HuH-7 (cell line): ENCODE data around the gene SH2D3A.
"Not testable (repeated sequence)": the region's sequence is repeated elsewhere in the genome, so short reads cannot be mapped to it uniquely, and the experiment has no call there.

ENCODE experiments used
- DNase-seq: peaks from one replicate; pipeline ENCODE4 v3.0.0; 2011; ENCODE audit warnings: low spot score

Gene SH2D3A

GRCh38 chr19:6754653-6755463, 12.4 kb downstream of the SH2D3A start:
- DNase-seq = no peak

DNA sequence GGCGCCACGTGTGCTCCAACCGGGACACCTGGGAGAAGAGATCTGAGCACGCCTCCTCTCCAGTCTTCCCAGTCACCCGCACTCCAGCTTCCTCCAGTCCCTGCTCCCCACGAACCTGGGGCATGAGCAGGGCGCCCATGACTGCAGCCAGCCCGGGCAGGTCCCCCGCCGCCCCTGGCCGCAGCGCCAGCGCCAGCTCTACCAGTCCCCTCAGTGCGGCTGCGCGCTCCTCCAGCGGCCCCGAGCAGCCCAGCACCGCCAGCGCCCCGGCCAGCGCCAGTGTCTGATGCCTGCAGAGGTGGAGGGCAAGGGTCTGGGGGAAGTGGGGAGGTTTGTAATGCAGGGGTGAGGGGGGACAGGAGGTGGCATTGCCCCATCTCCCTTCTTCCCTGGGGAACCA, 13.1 kb downstream of the SH2D3A start:
- no peak for DNase-seq

DNA sequence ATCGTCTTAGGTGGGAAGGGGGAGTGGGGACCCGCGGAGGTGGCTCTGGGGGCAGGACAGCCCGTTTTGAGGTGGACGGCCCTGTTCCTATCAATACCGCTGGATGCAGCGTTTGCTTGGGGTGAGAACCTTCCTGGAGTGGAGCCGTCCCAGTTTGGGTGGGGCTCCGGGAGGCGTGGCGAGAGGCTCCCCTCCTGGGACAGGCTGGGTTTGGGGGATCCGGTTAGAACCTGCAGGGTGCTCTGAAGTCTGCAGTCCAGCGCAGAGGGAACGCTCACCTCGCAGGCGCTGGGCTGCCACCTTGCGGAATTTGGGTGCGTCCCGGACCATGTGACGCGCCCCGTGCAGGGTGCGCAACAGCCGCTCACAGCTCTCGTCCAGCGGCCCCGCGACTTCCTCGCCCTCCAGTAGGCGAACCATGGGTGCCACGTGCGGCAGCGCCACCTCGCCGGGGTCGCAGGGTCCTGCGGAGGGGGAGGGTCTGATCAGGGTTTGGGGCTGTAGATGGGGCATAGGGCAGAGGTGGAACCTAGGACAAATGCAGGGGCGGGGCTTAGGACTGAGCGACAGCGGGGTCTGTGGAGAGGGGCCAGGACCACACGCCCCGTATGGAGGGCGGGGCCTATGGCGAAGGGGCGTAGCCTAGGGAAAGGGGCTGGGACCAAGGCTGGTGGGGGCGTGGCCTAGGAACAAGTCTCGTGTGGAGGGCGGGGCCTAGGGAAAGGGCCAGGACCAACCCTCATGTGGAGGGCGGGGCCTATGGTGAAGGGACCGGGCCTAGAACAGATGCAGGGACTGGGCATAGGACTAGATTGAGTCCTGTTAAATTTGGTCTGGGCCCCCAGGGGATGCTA, 13.8 kb downstream of the SH2D3A start:
- peak; percentile 94 for DNase-seq

DNA sequence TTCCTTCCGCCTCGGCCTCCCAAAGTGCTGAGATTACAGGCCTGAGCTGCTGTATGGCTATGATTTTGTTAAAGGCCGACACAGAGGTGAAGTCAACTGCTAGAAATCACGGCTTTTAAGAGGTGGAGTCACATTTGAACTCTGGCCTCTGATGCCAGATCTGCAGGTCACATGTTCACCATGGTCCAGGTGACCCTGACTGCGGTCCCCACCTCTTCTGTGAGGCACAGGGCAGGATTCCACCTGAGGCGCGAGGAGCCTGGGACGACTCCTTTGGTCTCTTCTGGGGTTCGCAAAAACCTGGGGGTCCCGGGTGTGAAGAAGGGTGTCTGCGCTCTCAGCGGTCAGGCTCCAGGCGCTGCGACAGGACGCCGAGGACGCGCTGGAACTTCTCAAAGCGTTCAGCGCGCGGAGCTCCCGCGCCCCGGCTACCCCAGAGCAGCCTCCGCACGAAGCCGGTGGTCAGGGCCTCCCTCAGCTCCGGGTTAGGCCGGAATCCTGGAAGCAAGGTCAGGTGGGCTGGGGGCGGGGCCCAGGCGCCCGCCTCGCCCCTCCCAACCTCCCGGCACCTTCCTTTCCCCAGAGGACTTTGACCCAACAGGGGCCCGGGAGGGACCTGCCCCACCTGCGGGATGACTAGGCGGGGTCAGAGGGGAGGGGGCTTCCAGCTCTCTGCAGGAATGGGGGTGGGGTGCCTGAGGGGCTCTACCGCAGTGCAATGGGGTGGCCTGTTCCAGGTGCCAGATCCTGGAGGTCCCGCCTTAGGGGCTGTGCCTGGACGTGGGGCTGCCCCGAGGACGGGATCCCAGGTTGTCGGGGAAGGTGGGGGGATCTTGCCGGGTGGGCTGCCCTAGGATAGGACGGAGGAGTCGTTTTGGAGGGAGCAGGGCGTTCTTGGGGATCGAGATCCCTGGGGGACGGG, 14.7 kb downstream of the SH2D3A start:
- DNase-seq = peak; percentile 87

DNA sequence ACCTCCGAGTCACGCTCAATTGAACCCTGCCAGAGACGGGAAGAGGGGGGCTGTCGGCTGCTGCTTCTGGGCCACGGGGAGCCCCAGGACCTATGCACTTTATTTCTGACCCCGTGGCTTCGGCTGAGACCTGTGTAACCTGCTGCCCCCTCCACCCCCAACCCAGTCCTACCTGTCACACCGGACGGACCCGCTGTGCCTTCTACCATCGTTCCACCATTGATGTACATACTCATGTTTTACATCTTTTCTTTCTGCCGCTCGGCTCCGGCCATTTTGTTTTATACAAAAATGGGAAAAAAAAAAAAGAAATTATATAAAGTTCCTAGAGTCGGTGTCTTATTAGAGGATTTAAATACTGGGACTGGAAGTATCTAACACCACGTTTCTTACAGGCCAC, 16.0 kb downstream of the SH2D3A start:
- no peak for DNase-seq

GRCh38 chr19:6750062-6750461, 17.2 kb downstream of the SH2D3A start:
- no peak for DNase-seq

GRCh38 chr19:6748543-6748942, 18.7 kb downstream of the SH2D3A start:
- not testable (repeated sequence) for DNase-seq

- DNase-seq = no peak
Observed at GRCh38 chr19:6745965-6746364, 21.3 kb downstream of the SH2D3A start.

DNA sequence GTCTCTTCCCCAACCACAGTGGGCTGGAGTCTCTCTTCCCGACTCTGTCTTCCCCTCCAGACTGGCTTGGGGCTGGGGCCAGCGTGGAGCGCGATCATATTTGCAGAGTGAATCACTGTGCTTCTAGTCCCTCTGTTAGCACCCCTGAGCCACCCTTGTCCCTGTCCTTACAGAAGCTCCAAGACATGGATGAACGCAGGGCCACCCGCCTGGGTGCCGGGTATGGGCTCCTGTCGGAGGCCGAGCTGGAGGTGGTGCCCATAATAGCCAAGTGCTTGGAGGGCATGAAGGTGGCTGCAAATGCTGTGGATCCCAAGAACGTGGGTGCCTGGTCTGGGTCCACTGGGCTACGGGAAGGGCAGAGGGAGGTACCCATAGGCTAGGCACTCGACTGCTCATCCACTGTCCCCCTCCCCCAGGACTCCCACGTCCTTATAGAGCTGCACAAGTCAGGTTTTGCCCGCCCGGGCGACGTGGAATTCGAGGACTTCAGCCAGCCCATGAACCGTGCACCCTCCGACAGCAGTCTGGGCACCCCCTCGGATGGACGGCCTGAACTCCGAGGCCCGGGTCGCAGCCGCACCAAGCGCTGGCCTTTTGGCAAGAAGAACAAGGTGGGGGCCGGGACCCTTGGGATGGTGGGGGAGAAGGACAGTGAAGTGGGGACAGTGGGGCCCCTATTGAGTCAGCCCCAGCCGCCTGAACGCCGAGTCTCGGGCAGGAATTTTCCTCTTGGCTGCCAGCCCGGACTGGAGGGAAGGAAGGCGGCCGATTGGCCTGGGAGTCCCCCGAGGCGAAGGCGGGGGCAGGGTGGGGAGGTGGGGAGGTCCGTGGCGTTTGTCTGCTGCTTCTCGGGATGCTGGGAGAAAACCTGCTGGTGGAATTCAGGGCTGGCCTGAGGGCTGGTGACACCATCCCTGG, 22.6 kb downstream of the SH2D3A start:
- DNase-seq = no peak

- no peak for DNase-seq
Observed at GRCh38 chr19:6743714-6744380, 23.4 kb downstream of the SH2D3A start.

- DNase-seq = no peak
Observed at GRCh38 chr19:6743066-6743465, 24.2 kb downstream of the SH2D3A start.

GRCh38 chr19:6740589-6741343, 26.5 kb downstream of the SH2D3A start:
- DNase-seq = no peak

DNA sequence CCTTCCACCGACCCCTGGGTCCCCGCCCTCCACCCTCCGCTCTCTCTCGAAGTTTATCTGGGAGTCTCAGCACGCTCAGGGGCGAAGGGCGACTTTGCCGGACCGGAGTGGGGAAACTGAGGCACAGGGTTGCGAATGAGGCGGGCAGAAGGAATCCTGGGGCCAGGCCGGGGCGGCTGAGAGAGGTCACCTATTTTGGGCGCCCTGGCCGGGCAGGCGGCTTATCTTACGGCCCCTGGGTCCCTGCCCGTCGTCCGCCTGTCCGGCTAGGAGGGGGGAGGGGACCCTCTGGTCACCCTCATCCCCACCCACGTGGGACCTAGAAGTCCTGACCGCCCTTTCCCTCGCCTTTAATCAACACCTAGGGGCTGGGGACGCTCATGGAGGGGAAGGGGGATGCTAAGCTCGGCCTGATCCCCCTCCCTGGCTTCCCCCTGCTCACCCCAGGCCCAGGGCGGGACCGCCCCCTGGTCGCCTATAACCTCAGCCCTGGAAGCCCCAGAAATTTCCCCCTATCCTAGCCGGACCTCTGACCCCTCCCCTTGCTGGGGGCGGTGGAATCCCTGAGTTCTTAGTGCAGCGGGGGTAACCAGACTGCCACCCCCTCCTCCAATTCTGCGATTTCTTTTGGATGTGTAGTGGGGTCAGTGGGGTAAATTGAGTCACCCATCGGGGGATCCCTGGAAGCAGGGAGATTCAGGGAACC, 27.2 kb downstream of the SH2D3A start:
- peak; percentile 61 for DNase-seq

DNA sequence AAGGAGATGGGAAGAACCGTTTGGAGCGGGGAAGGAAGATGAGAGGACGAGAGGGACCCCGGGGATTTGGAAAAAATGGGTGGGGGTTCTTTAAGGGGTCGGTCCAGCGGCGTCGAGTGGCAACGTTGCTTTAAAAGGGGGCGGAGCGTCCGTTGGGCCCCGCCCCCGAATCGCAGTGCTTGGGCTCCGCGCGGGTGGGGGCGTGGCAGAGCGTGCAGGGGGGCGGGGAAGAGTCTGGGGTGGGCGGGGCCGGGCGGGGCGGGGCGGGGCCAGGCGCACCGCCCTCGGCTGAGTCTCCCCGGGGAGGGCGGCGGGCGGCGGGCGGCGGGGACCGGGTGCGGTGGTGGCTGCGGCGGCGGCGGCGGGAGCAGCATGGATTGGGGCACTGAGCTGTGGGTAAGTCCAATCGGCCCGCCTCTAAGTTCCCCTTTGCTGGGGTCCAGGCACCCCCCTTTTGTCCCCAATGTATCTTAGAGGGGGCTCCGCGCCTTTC, 27.8 kb downstream of the SH2D3A start, which contains the start of gene TRIP10:
Gene TRIP10, plus strand, starts transcription at position 291 of the 493 bp plus-strand sequence. Its CDS starts 82 bp downstream, at position 373.
- peak; percentile 72 for DNase-seq

- DNase-seq = no peak
Observed at GRCh38 chr19:6738787-6739389, 28.3 kb downstream of the SH2D3A start.

GRCh38 chr19:6737873-6738786, 29.1 kb downstream of the SH2D3A start:
- DNase-seq = peak; percentile 70

- peak; percentile 97 for DNase-seq
Observed at GRCh38 chr19:6737284-6737872, 29.9 kb downstream of the SH2D3A start, which contains the start of gene GPR108. TSS of gene GPR108 (minus strand) at chr19:6737580. CDS start at chr19:6737576, 4 bp downstream.
